CD14-positive monocyte (primary cell): ENCODE results near the gene IRX4. TPM values are rescaled to one million over a fixed set of nuclear protein-coding genes. Genes with fewer than 3 reads are reported as not detected.

Source experiments
- DNase-seq, 3 donors: peaks; one replicate each; pipeline ENCODE4 v3.0.0-alpha.2; 2011 to 2022
- H2AFZ ChIP-seq: 2 replicates; pipeline ENCODE4 v1.6.0; 2012; ENCODE audit warnings: mild to moderate bottlenecking, low read depth, low read length, inconsistent platforms; ENCODE audit not compliant: insufficient read depth, poor library complexity, severe bottlenecking
- H3K27ac ChIP-seq, 2 donors: 1 replicate in 1 of 2; 2 replicates in 1 of 2; pipeline ENCODE4 v1.5.1; 2012 to 2013; ENCODE audit warnings: low read length in 2 of 2, control low read depth in 1 of 2, inconsistent platforms in 1 of 2, low read depth in 1 of 2, mild to moderate bottlenecking in 1 of 2
- H3K27me3 ChIP-seq, 2 donors: one replicate each; pipeline versions ENCODE4 v1.6.0 to v1.6.1; 2011 to 2013; ENCODE audit warnings: low read length in 2 of 2; ENCODE audit not compliant: control insufficient read depth in 2 of 2, insufficient read depth in 2 of 2
- H3K36me3 ChIP-seq, 2 donors: replicated peaks in 1 of 2; 1 replicate in 1 of 2; 2 replicates in 1 of 2; pipeline versions ENCODE4 v1.5.1 to v1.6.1; 2012 to 2013; ENCODE audit warnings: low read length in 2 of 2, control low read depth in 1 of 2, inconsistent platforms in 1 of 2, mild to moderate bottlenecking in 1 of 2; ENCODE audit not compliant: insufficient read depth in 2 of 2, control insufficient read depth in 1 of 2
- H3K4me1 ChIP-seq, 2 donors: 1 replicate in 1 of 2; 2 replicates in 1 of 2; pipeline versions ENCODE4 v1.5.1 to v1.6.1; 2012 to 2013; ENCODE audit warnings: low read length in 2 of 2, control low read depth in 1 of 2, inconsistent platforms in 1 of 2, mild to moderate bottlenecking in 1 of 2, moderate library complexity in 1 of 2; ENCODE audit not compliant: insufficient read depth in 2 of 2, control insufficient read depth in 1 of 2
- H3K4me2 ChIP-seq: replicated peaks from 2 replicates; pipeline ENCODE3; 2012; ENCODE audit warnings: low read length, moderate library complexity, mild to moderate bottlenecking; ENCODE audit not compliant: poor library complexity, severe bottlenecking; ENCODE audit errors: extremely low read depth
- H3K4me3 ChIP-seq, 3 experiments: fragments of 200-600 bp in 1 of 3; sonication (generic) in 1 of 3; replicated peaks in 1 of 3; 1 replicate in 2 of 3; 2 replicates in 1 of 3; pipeline ENCODE4 v1.5.1; 2011 to 2013; ENCODE audit warnings: low read length in 3 of 3, mild to moderate bottlenecking in 3 of 3, control low read depth in 2 of 3, low read depth in 2 of 3, inconsistent platforms in 1 of 3, moderate library complexity in 1 of 3
- H3K79me2 ChIP-seq: 2 replicates; pipeline ENCODE4 v1.6.0; 2012; ENCODE audit warnings: mild to moderate bottlenecking, control low read depth, inconsistent platforms, low read length, moderate library complexity; ENCODE audit not compliant: insufficient read depth
- H3K9ac ChIP-seq: 2 replicates; pipeline ENCODE4 v1.6.0; 2017; ENCODE audit warnings: low read length, mild to moderate bottlenecking; ENCODE audit not compliant: insufficient read depth, poor library complexity, severe bottlenecking
- H3K9me3 ChIP-seq, 2 donors: replicated peaks in 1 of 2; 1 replicate in 1 of 2; 2 replicates in 1 of 2; pipeline versions ENCODE4 v1.5.1 to v1.6.1; 2012 to 2013; ENCODE audit warnings: low read length in 2 of 2, control low read depth in 1 of 2; ENCODE audit not compliant: control insufficient read depth in 1 of 2, insufficient read depth in 1 of 2
- H4K20me1 ChIP-seq: 2 replicates; pipeline ENCODE4 v1.6.0; 2012; ENCODE audit warnings: mild to moderate bottlenecking, low read length, control low read depth, moderate library complexity; ENCODE audit not compliant: insufficient read depth
- H3K27ac Mint-ChIP-seq, 7 donors: one replicate each; pipeline ENCODE4 v1.8.0; 2020; ENCODE audit warnings: mild to moderate bottlenecking in 7 of 7, mixed read lengths in 7 of 7, moderate library complexity in 6 of 7, inconsistent platforms in 2 of 7
- H3K27me3 Mint-ChIP-seq, 3 donors: one replicate each; pipeline ENCODE4 v1.8.0; 2021 to 2022; ENCODE audit warnings: low read depth in 3 of 3, mild to moderate bottlenecking in 3 of 3, mixed read lengths in 3 of 3, moderate library complexity in 3 of 3, inconsistent platforms in 1 of 3
- H3K36me3 Mint-ChIP-seq, 2 donors: one replicate each; pipeline ENCODE4 v1.8.0; 2020; ENCODE audit warnings: mixed read lengths in 2 of 2, inconsistent platforms in 1 of 2, mild to moderate bottlenecking in 1 of 2
- H3K4me1 Mint-ChIP-seq: one replicate; pipeline ENCODE4 v1.8.0; 2020; ENCODE audit warnings: mild to moderate bottlenecking, mixed read lengths
- H3K4me3 Mint-ChIP-seq, 2 donors: one replicate each; pipeline ENCODE4 v1.8.0; 2020; ENCODE audit warnings: mild to moderate bottlenecking in 2 of 2, mixed read lengths in 2 of 2, moderate library complexity in 1 of 2
- H3K9me3 Mint-ChIP-seq, 7 donors: one replicate each; pipeline ENCODE4 v1.8.0; 2020 to 2022; ENCODE audit warnings: mixed read lengths in 7 of 7, mild to moderate bottlenecking in 6 of 7, moderate library complexity in 6 of 7, inconsistent platforms in 2 of 7
- CTCF ChIP-seq: fragments of 200-600 bp; IDR thresholded peaks from one replicate; pipeline ENCODE4 v1.8.0; 2022; ENCODE audit warnings: antibody characterized with exemption, mild to moderate bottlenecking
- WGBS: methylation state at CpG from one replicate; pipeline ENCODE4 v1.1.5; 2013; ENCODE audit warnings: missing lambda C conversion rate; ENCODE audit not compliant: insufficient coverage; 5-methylcytosine and 5-hydroxymethylcytosine counted together
- intact Hi-C, 2 donors: fragments of 100-400 bp; cut with micrococcal nuclease; formaldehyde crosslinking; loops; one replicate each; pipeline versions ENCODE4 v1.15.0 to v1.15.1; 2023
- polyA plus RNA-seq, 3 donors: library from polyadenylated mRNA; depleted of rRNA in 1 of 3; unstranded in 2 of 3; stranded (reverse) in 1 of 3; fragments of 300-500 nt in 2 of 3; fragments of >200 nt in 1 of 3; fragmentation: Illumina TruSeq in 2 of 3; gene quantifications; 1 replicate in 2 of 3; 2 replicates in 1 of 3; pipeline ENCODE4 v1.2.3, GENCODE V29; 2012 to 2021

IRX4 gene
- polyA plus RNA-seq, 3 donors: not detected

DNA sequence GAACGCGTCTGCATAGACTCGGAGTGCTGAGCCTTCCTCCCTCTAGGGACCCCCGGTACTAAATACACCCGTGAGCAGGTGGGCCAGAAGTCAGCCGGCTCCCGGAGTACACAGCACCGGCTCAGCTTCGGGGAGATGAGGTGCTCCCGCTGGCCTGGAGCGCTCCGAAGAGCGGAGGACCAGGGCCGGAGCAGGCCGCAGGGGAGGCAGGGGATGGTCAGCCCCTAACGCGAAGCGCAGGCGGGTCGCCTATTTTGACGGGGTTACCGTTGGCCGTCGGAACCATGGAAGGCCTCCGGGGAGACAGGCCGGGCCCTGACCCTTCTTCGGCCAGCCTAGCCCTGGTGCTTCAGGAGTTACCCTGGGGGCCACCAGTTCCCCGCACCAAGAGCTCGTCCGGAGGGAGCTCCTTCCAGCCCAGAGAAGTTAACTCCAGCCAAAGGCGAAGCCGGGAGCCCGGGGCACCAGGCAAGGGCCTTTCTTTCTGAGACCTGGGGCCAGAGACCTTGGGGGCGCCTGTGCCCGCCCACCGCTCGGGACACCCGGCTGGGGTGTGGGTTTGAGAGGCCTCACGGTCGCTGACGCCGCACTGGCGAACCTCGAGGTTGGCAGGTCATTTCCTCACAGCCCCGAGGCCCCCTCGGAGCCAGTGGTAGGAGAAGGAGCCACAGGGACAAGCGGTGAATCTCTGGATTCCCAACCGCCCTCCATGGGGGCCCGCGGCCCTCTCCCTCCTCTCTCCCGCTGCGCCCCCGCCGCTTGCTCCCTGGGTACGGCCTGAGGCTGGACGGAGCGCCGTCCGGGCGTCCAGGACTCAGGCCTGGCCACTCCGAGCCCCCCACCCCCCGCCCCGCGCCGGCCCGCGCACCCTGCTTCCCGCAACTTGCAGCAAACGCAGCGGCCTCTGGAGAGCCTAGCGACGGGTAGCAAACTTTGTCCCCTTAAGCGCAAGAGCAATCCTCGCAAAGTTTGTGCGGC is 3.4 kb upstream of the IRX4 start:
- no peaks in the 10 kb centered on the region for H3K36me3 ChIP-seq
- intact Hi-C loops: no loop called here

DNA sequence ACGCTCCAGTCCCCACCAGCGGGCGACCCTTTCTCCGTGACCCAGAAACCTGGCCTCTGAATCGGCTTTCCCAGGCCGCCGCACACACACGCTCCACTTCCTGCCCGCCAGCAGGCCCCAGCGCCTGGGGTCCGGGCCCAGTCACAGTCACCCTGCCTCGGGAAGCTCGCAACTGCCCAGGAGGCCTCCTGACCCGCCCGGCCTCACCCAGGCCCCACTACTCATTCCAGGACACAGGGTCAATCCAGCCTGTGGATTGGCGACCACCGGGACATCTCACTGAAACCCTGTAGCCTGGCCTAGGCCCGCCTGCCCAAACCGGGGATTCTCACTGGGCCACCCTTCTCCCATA is 2.7 kb upstream of the IRX4 start:
- Histone ChIP-seq H3K79me2 (no peaks in the 10 kb centered on the region), H3K27ac (no peak overlapping the region), H3K9ac (no peak overlapping the region), H3K4me1 (no peaks in the 10 kb centered on the region), H3K36me3 (no peaks in the 10 kb centered on the region), H3K9me3 (peaks cover 0 to 8% of the 10 kb centered on the region in 2 donors), H3K4me2 (no peak overlapping the region), H2AFZ (no peak overlapping the region), H3K27me3 (peaks cover 25 to 76% of the 10 kb centered on the region in 2 donors), H3K4me3 (no peak overlapping the region), H4K20me1 (no peaks in the 10 kb centered on the region)
- intact Hi-C loops: no loop called here
- H3K36me3 Mint-ChIP-seq: no peaks in the 10 kb centered on the region
- peak overlapping the region in 1 of 2 donors; percentile 73 for H3K4me3 Mint-ChIP-seq
- WGBS: under 1% methylated on average over 18 of the region's 19 CpGs
- H3K27ac Mint-ChIP-seq: peak overlapping the region in 1 of 7 donors; percentile 45
- peaks cover 64 to 93% (median 73%) of the 10 kb centered on the region in 3 donors for H3K27me3 Mint-ChIP-seq
- H3K4me1 Mint-ChIP-seq: no peaks in the 10 kb centered on the region
- DNase-seq: no peak
- H3K9me3 Mint-ChIP-seq: peaks cover 0 to 17% (median 1%) of the 10 kb centered on the region in 7 donors
- TF ChIP-seq CTCF: no peak

More for the DNA sequence above, 3.4 kb upstream of the IRX4 start:
- H3K27me3 ChIP-seq: peaks cover 21 to 68% of the 10 kb centered on the region in 2 donors
- no peak overlapping the region for H3K4me3 ChIP-seq
- H2AFZ ChIP-seq: no peak overlapping the region
- H3K9me3 Mint-ChIP-seq: peaks cover 0 to 14% (median 1%) of the 10 kb centered on the region in 7 donors
- 5% methylated on average over 62 of the region's 75 CpGs for WGBS
- no peaks in the 10 kb centered on the region for H3K36me3 Mint-ChIP-seq
- H3K27ac ChIP-seq: no peak overlapping the region
- no peaks in the 10 kb centered on the region for H3K79me2 ChIP-seq
- no peaks in the 10 kb centered on the region for H4K20me1 ChIP-seq
- H3K9me3 ChIP-seq: peaks cover 0 to 6% of the 10 kb centered on the region in 2 donors
- no peak for TF ChIP-seq CTCF
- DNase-seq: no peak
- H3K4me1 Mint-ChIP-seq: no peaks in the 10 kb centered on the region
- H3K27ac Mint-ChIP-seq: no peak overlapping the region
- no peaks in the 10 kb centered on the region for H3K4me1 ChIP-seq
- H3K27me3 Mint-ChIP-seq: peaks cover 56 to 88% (median 65%) of the 10 kb centered on the region in 3 donors
- H3K9ac ChIP-seq: no peak overlapping the region
- H3K4me3 Mint-ChIP-seq: peak overlapping the region in 1 of 2 donors; percentile 73
- no peak overlapping the region for H3K4me2 ChIP-seq
